Uterus (tissue), 2 donors: Measurements from ENCODE around the gene AP2A1.

ENCODE experiments used
- CTCF ChIP-seq, 4 experiments: fragments of 200-600 bp in 2 of 4; fragments of 450-650 bp in 2 of 4; sonication (generic) in 2 of 4; IDR thresholded peaks; one replicate each; pipeline ENCODE4 v1.5.1; 2016 to 2019; ENCODE audit warnings: antibody characterized with exemption in 4 of 4, mild to moderate bottlenecking in 2 of 4, moderate library complexity in 1 of 4
- POLR2A ChIP-seq, 2 donors: fragments of 450-650 bp; IDR thresholded peaks; one replicate each; pipeline ENCODE4 v1.6.1; 2016; ENCODE audit warnings: antibody characterized with exemption in 2 of 2, mild to moderate bottlenecking in 1 of 2, moderate library complexity in 1 of 2

DNA sequence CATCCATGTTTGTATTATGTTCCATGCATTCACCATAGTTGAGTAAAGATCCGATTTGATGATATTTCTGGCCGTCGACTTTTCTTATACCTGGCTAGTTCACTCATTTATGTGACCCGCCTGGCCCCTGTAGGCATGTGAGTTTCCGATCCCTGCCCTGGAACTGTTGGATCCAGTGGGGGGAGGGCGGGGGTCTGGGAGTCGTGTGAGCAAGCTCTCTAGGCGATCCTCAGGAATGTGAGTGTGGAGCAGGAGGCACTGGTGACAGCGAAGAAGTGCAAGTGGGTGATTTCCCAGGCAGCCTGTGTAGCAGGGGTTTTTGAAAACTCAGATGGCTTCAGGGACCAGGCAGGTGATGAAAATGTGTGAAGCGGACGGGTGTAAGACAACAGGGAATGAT is 73.5 kb downstream of the AP2A1 start:
- no peak for TF ChIP-seq CTCF (IDR thresholded peaks at IDR 0.05)
- no peak for TF ChIP-seq POLR2A (IDR thresholded peaks at IDR 0.05)
